ENCODE data around the gene OR5A2. TPM values are rescaled to one million over a fixed set of nuclear protein-coding genes. Genes with fewer than 3 reads are reported as not detected.
A peak's percentile ranks its signal among the peaks of the same experiment; 100 is the strongest.
"Not testable (repeated sequence)": the region's sequence is repeated elsewhere in the genome, so short reads cannot be mapped to it uniquely, and the experiment has no call there.

Gene OR5A2
- polyA plus RNA-seq, 3 donors from 2014 or later = not detected

GRCh38 chr11:59418156-59418555, 8.1 kb downstream of the OR5A2 start:
- H3K27ac Mint-ChIP-seq = no peak overlapping the region
- no peak overlapping the region for H3K4me3 Mint-ChIP-seq
- no peak for DNase-seq
- no peaks in the 10 kb centered on the region for H3K36me3 Mint-ChIP-seq
- peaks cover 0 to 2% (median 0%) of the 10 kb centered on the region in 6 donors for H3K9me3 Mint-ChIP-seq
- H3K27me3 Mint-ChIP-seq (ENCODE audit: low read depth in 3 of 3) = peaks cover 2 to 9% (median 6%) of the 10 kb centered on the region in 3 donors
- H3K4me1 Mint-ChIP-seq = peaks cover 2 to 16% of the 10 kb centered on the region in 2 donors

- Mint-ChIP-seq H3K4me3 (no peak overlapping the region), H3K9me3 (peaks cover 0 to 2% (median 0%) of the 10 kb centered on the region in 6 donors), H3K27me3 (ENCODE audit: low read depth in 3 of 3) (peaks cover 2 to 10% (median 8%) of the 10 kb centered on the region in 3 donors), H3K27ac (no peak overlapping the region), H3K36me3 (no peaks in the 10 kb centered on the region), H3K4me1 (peaks cover 2 to 16% of the 10 kb centered on the region in 2 donors)
- DNase-seq = no peak
These were observed 9.2 kb downstream of the OR5A2 start for GRCh38 chr11:59417023-59417422.

- Mint-ChIP-seq H3K4me1 (peaks cover 2 to 16% of the 10 kb centered on the region in 2 donors), H3K27ac (no peak overlapping the region), H3K9me3 (peaks cover 0 to 2% (median 0%) of the 10 kb centered on the region in 6 donors), H3K4me3 (no peak overlapping the region), H3K36me3 (no peaks in the 10 kb centered on the region), H3K27me3 (ENCODE audit: low read depth in 3 of 3) (peaks cover 2 to 10% (median 8%) of the 10 kb centered on the region in 3 donors)
- DNase-seq = no peak
These were observed 9.6 kb downstream of the OR5A2 start for GRCh38 chr11:59416613-59417012.

GRCh38 chr11:59415111-59415510, 11.1 kb downstream of the OR5A2 start:
- peaks cover 2 to 11% (median 6%) of the 10 kb centered on the region in 3 donors for H3K27me3 Mint-ChIP-seq (ENCODE audit: low read depth in 3 of 3)
- no peak for DNase-seq
- no peak overlapping the region for H3K4me3 Mint-ChIP-seq
- H3K36me3 Mint-ChIP-seq = no peaks in the 10 kb centered on the region
- H3K4me1 Mint-ChIP-seq = peaks cover 2 to 16% of the 10 kb centered on the region in 2 donors
- peaks cover 0 to 11% (median 1%) of the 10 kb centered on the region in 6 donors for H3K9me3 Mint-ChIP-seq
- no peak overlapping the region for H3K27ac Mint-ChIP-seq

GRCh38 chr11:59413646-59414045, 12.6 kb downstream of the OR5A2 start:
- Mint-ChIP-seq H3K4me3 (no peak overlapping the region), H3K27me3 (ENCODE audit: low read depth in 3 of 3) (peaks cover 2 to 11% (median 4%) of the 10 kb centered on the region in 3 donors), H3K27ac (no peak overlapping the region), H3K36me3 (no peaks in the 10 kb centered on the region), H3K4me1 (peaks cover 2 to 16% of the 10 kb centered on the region in 2 donors), H3K9me3 (peaks cover 0 to 17% (median 3%) of the 10 kb centered on the region in 6 donors)
- DNase-seq = no peak

GRCh38 chr11:59403546-59403945, 22.7 kb downstream of the OR5A2 start:
- Mint-ChIP-seq H3K36me3 (no peaks in the 10 kb centered on the region), H3K4me3 (no peak overlapping the region), H3K4me1 (no peaks in the 10 kb centered on the region), H3K27me3 (ENCODE audit: low read depth in 3 of 3) (peaks cover 0 to 5% (median 0%) of the 10 kb centered on the region in 3 donors), H3K9me3 (peaks cover 0 to 17% (median 5%) of the 10 kb centered on the region in 6 donors), H3K27ac (no peak overlapping the region)
- no peak for DNase-seq

- H3K36me3 Mint-ChIP-seq = no peaks in the 10 kb centered on the region
- no peak overlapping the region for H3K27ac Mint-ChIP-seq
- H3K4me3 Mint-ChIP-seq = no peak overlapping the region
- DNase-seq = no peak
- no peaks in the 10 kb centered on the region for H3K4me1 Mint-ChIP-seq
- H3K27me3 Mint-ChIP-seq (ENCODE audit: low read depth in 3 of 3) = peaks cover 0 to 5% (median 2%) of the 10 kb centered on the region in 3 donors
- peaks cover 0 to 17% (median 5%) of the 10 kb centered on the region in 6 donors for H3K9me3 Mint-ChIP-seq
These were observed 25.0 kb downstream of the OR5A2 start for GRCh38 chr11:59401262-59401552.

GRCh38 chr11:59400461-59401261, 25.6 kb downstream of the OR5A2 start:
- Mint-ChIP-seq H3K27ac (no peak overlapping the region), H3K27me3 (ENCODE audit: low read depth in 3 of 3) (peaks cover 2 to 5% (median 2%) of the 10 kb centered on the region in 3 donors), H3K36me3 (no peaks in the 10 kb centered on the region), H3K4me3 (no peak overlapping the region), H3K4me1 (no peaks in the 10 kb centered on the region), H3K9me3 (peaks cover 0 to 17% (median 3%) of the 10 kb centered on the region in 6 donors)
- no peak for DNase-seq

- no peak for DNase-seq
- no peak overlapping the region for H3K27ac Mint-ChIP-seq
- H3K4me3 Mint-ChIP-seq = no peak overlapping the region
These were observed 32.0 kb downstream of the OR5A2 start for GRCh38 chr11:59394186-59394585.

GRCh38 chr11:59380263-59381059, 45.8 kb downstream of the OR5A2 start:
- no peak overlapping the region for H3K27ac Mint-ChIP-seq
- no peak for DNase-seq
- no peaks in the 10 kb centered on the region for H3K36me3 Mint-ChIP-seq
- no peak overlapping the region for H3K4me3 Mint-ChIP-seq
- no peaks in the 10 kb centered on the region for H3K4me1 Mint-ChIP-seq
- peaks cover 0 to 8% (median 2%) of the 10 kb centered on the region in 6 donors for H3K9me3 Mint-ChIP-seq
- peaks cover 0 to 4% (median 0%) of the 10 kb centered on the region in 3 donors for H3K27me3 Mint-ChIP-seq (ENCODE audit: low read depth in 3 of 3)

More at GRCh38 chr11:59394186-59394585, 32.0 kb downstream of the OR5A2 start:
- H3K4me1 Mint-ChIP-seq = no peaks in the 10 kb centered on the region
- H3K36me3 Mint-ChIP-seq = no peaks in the 10 kb centered on the region
- peaks cover 2 to 4% (median 3%) of the 10 kb centered on the region in 3 donors for H3K27me3 Mint-ChIP-seq (ENCODE audit: low read depth in 3 of 3)
- peaks cover 0 to 3% (median 0%) of the 10 kb centered on the region in 6 donors for H3K9me3 Mint-ChIP-seq

- H3K36me3 Mint-ChIP-seq; H3K27ac Mint-ChIP-seq; H3K4me1 Mint-ChIP-seq; DNase-seq; H3K27me3 Mint-ChIP-seq (ENCODE audit: low read depth in 3 of 3); H3K4me3 Mint-ChIP-seq: not testable (repeated sequence)
- H3K9me3 Mint-ChIP-seq = peaks cover 0 to 11% (median 6%) of the 10 kb centered on the region in 6 donors
These were observed 53.9 kb downstream of the OR5A2 start for GRCh38 chr11:59372324-59372723.

- Mint-ChIP-seq H3K4me1 (no peaks in the 10 kb centered on the region), H3K4me3 (no peak overlapping the region), H3K27ac (peak overlapping the region in 1 of 6 donors; percentile 41), H3K9me3 (peaks cover 0 to 10% (median 6%) of the 10 kb centered on the region in 6 donors), H3K36me3 (no peaks in the 10 kb centered on the region), H3K27me3 (ENCODE audit: low read depth in 3 of 3) (peaks cover 0 to 4% (median 3%) of the 10 kb centered on the region in 3 donors)
- DNase-seq = no peak
These were observed 57.8 kb downstream of the OR5A2 start for GRCh38 chr11:59368238-59369022.

Measured in immature natural killer cell (primary cell).